ENCODE results near the gene ST3GAL4. TPM values are rescaled to one million over a fixed set of nuclear protein-coding genes. Genes with fewer than 3 reads are reported as not detected.

The ST3GAL4 gene
- total and polyA plus RNA-seq, 2 of the 8 experiments (the other 6 are each of a cell fraction or from before 2014, with no cell fraction given) = 15.6 to 20.0 TPM

- Histone ChIP-seq H3K79me2 (ENCODE audit: control insufficient read depth in 1 of 2, insufficient read depth in 2 of 2, low read length in 2 of 2) (no peaks in the 10 kb centered on the region), H3K9ac (replicated peaks in 1 of 4; ENCODE audit: extremely low read depth in 1 of 4, low read depth in 3 of 4, low read length in 3 of 4) (peak overlapping the region in 1 of 4 experiments; percentile 18; a peak in 1 of 7 replicates), H2BK15ac (ENCODE audit: low read length) (no peak overlapping the region), H3K23me2 (ENCODE audit: low read depth, low read length) (no peaks in the 10 kb centered on the region), H3K36me3 (ENCODE audit: control insufficient read depth in 2 of 4, insufficient read depth in 4 of 4, low read length in 3 of 4) (peaks cover 0 to 4% (median under 1%) of the 10 kb centered on the region in 4 experiments; a peak in 4 of 8 replicates), H3K79me1 (ENCODE audit: low read depth, low read length) (peaks cover 2% of the 10 kb centered on the region; the same call in 1 of the 2 replicates), H3K4me2 (ENCODE audit: insufficient read depth in 1 of 2, low read depth in 2 of 2, low read length in 2 of 2) (no peak overlapping the region), H2BK5ac (ENCODE audit: low read depth, low read length) (no peak overlapping the region), H2BK20ac (ENCODE audit: low read length) (no peak overlapping the region), H2AFZ (ENCODE audit: low read length) (no peak overlapping the region), H3K23ac (ENCODE audit: insufficient read length) (no peak overlapping the region), H4K91ac (replicated peaks; ENCODE audit: insufficient read length, low read length) (no peak overlapping the region), H3K27me3 (replicated peaks in 1 of 4; ENCODE audit: control insufficient read depth in 3 of 4, extremely low read depth in 1 of 4, insufficient read depth in 3 of 4, low read length in 3 of 4) (no peaks in the 10 kb centered on the region), H3K56ac (replicated peaks; ENCODE audit: insufficient read length, low read depth, low read length) (no peak overlapping the region), H3K4ac (replicated peaks; ENCODE audit: insufficient read length, low read depth, low read length) (no peak overlapping the region), H2BK12ac (ENCODE audit: low read depth, low read length) (no peak overlapping the region), H3K18ac (ENCODE audit: extremely low read depth, low read length) (no peak overlapping the region), H3K4me3 (ENCODE audit: extremely low read depth in 1 of 4, insufficient read depth in 2 of 4, low read depth in 3 of 4, low read length in 4 of 4) (no peak overlapping the region), H4K5ac (ENCODE audit: insufficient read length, low read depth, low read length) (no peak overlapping the region), H2BK120ac (replicated peaks; ENCODE audit: low read depth, low read length) (no peak overlapping the region), H3K14ac (ENCODE audit: insufficient read length) (no peak overlapping the region), H3K4me1 (replicated peaks in 1 of 4; ENCODE audit: control insufficient read depth in 3 of 4, insufficient read depth in 4 of 4, low read length in 3 of 4) (peaks cover 0 to 2% (median 0%) of the 10 kb centered on the region in 4 experiments; a peak in 2 of 7 replicates), H2AK5ac (ENCODE audit: low read depth, low read length) (no peak overlapping the region), H3K9me3 (ENCODE audit: insufficient read depth in 2 of 2, low read depth in 1 of 2, low read length in 1 of 2) (no peaks in the 10 kb centered on the region), H3K27ac (ENCODE audit: low read depth, low read length) (no peak overlapping the region), H4K8ac (ENCODE audit: extremely low read depth, insufficient read depth, low read length) (no peak overlapping the region), H4K20me1 (replicated peaks in 1 of 2; ENCODE audit: control insufficient read depth in 1 of 2, insufficient read depth in 2 of 2, low read length in 2 of 2) (peaks cover 0 to 6% of the 10 kb centered on the region in 2 experiments)
- no peak for TF ChIP-seq GTF2F1 (IDR thresholded peaks at IDR 0.05; ENCODE audit: borderline replicate concordance, low read depth, low read length)
- DNase-seq (ENCODE audit: low read depth in 1 of 2, low spot score in 2 of 2) = no peak
- ChIA-PET POLR2A (ENCODE audit: partially characterized antibody) (interaction anchor here (0.6 to 1.7 kb wide), 5 partner anchors 11 to 161 kb away, joined by 3 to 6 read pairs (median 3); no protein-coding TSS in a partner anchor), CTCF (ENCODE audit: partially characterized antibody) (interaction anchor here (1.0 to 2.0 kb wide), 6 partner anchors 17 to 93 kb away, joined by 3 to 9 read pairs (median 4); no protein-coding TSS in a partner anchor)
- 88% methylated on average over 9 of the region's 9 CpGs; no CpG with 5 or more reads in 1 of the 2 experiments for WGBS, 2 experiments (ENCODE audit: extremely low coverage in 1 of 2, insufficient coverage in 1 of 2, insufficient read length in 1 of 2, insufficient replicate concordance in 2 of 2, low coverage in 1 of 2, low lambda C conversion rate in 2 of 2, missing lambda C conversion rate in 1 of 2)
- FAIRE-seq = no peak
Observed at GRCh38 chr11:126328938-126329643, 26.4 kb upstream of the ST3GAL4 start.
